ENCODE results near the gene ATF5. TPM values are rescaled to one million over a fixed set of nuclear protein-coding genes. Genes with fewer than 3 reads are reported as not detected.

The ATF5 gene
- total RNA-seq, 1 donor from 2014 or later: 35.5 TPM

- H3K4me3 Mint-ChIP-seq (ENCODE audit: unreplicated experiment): no peak overlapping the region
- Histone ChIP-seq H3K36me3 (ENCODE audit: insufficient read depth, low read length) (peaks cover 8% of the 10 kb centered on the region), H3K27me3 (ENCODE audit: insufficient read depth, low read length) (no peaks in the 10 kb centered on the region), H3K4me3 (ENCODE audit: insufficient read depth, low read depth, low read length) (no peak overlapping the region), H2AFZ (ENCODE audit: low read depth, low read length) (no peak overlapping the region), H3K9me3 (ENCODE audit: insufficient read depth, low read depth, low read length) (no peaks in the 10 kb centered on the region), H3K4me2 (ENCODE audit: low read length) (no peak overlapping the region), H4K20me1 (ENCODE audit: insufficient read depth, low read length) (peaks cover 58% of the 10 kb centered on the region), H3K27ac (ENCODE audit: low read depth, low read length) (no peak overlapping the region), H3K79me2 (ENCODE audit: insufficient read depth, low read length) (peaks cover 34% of the 10 kb centered on the region), H3K4me1 (ENCODE audit: insufficient read depth, low read length) (no peaks in the 10 kb centered on the region), H3K9ac (ENCODE audit: low read length) (no peak overlapping the region)
- H3K27me3 Mint-ChIP-seq (ENCODE audit: low read depth, unreplicated experiment): no peaks in the 10 kb centered on the region
- no peaks in the 10 kb centered on the region for H3K9me3 Mint-ChIP-seq (ENCODE audit: unreplicated experiment)
- TF ChIP-seq, protein P1, sequence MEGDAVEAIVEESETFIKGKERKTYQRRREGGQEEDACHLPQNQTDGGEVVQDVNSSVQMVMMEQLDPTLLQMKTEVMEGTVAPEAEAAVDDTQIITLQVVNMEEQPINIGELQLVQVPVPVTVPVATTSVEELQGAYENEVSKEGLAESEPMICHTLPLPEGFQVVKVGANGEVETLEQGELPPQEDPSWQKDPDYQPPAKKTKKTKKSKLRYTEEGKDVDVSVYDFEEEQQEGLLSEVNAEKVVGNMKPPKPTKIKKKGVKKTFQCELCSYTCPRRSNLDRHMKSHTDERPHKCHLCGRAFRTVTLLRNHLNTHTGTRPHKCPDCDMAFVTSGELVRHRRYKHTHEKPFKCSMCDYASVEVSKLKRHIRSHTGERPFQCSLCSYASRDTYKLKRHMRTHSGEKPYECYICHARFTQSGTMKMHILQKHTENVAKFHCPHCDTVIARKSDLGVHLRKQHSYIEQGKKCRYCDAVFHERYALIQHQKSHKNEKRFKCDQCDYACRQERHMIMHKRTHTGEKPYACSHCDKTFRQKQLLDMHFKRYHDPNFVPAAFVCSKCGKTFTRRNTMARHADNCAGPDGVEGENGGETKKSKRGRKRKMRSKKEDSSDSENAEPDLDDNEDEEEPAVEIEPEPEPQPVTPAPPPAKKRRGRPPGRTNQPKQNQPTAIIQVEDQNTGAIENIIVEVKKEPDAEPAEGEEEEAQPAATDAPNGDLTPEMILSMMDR (IDR thresholded peaks at IDR 0.05; ENCODE audit: insufficient read depth, low read depth, low read length): no peak
- no peak for TF ChIP-seq EZH2 (IDR thresholded peaks at IDR 0.05; ENCODE audit: insufficient read depth, low read length)
- FAIRE-seq: no peak
- H3K36me3 Mint-ChIP-seq (ENCODE audit: low read depth, unreplicated experiment): peaks cover 20% of the 10 kb centered on the region
- no peak overlapping the region for H3K27ac Mint-ChIP-seq (ENCODE audit: unreplicated experiment)
- no peak for DNase-seq (ENCODE audit: low read depth)
- peaks cover 10% of the 10 kb centered on the region for H3K4me1 Mint-ChIP-seq (ENCODE audit: low read depth, unreplicated experiment)
These were observed 20.3 kb upstream of the ATF5 start for GRCh38 chr19:49908480-49909420.

DNA sequence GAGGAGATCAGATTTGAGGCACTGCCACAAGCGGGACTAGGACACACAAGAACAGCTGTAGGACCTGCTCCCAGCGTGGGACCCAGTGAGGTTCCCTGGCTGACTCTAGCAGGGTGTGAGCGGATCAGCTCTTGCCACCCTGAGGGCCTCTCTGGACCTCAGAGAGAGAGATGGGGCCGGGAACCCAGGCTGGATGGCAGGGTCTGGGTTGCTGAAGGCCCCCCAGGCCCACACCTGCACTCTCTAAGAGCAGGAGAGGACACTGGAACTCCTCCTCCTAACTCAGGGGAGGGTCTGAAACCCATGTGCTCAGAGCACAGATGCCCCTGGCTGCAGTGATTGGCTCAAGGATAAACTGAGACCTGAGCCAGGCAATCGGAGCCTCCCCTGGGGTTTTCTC, 18.8 kb upstream of the ATF5 start:
- no peak overlapping the region for H3K27ac ChIP-seq (ENCODE audit: low read depth, low read length)
- Mint-ChIP-seq H3K36me3 (ENCODE audit: low read depth, unreplicated experiment) (peaks cover 28% of the 10 kb centered on the region), H3K4me1 (ENCODE audit: low read depth, unreplicated experiment) (peaks cover 10% of the 10 kb centered on the region), H3K4me3 (ENCODE audit: unreplicated experiment) (no peak overlapping the region), H3K27me3 (ENCODE audit: low read depth, unreplicated experiment) (no peaks in the 10 kb centered on the region), H3K9me3 (ENCODE audit: unreplicated experiment) (no peaks in the 10 kb centered on the region), H3K27ac (ENCODE audit: unreplicated experiment) (no peak overlapping the region)
- no peak overlapping the region for H3K9ac ChIP-seq (ENCODE audit: low read length)
- H3K4me2 ChIP-seq (ENCODE audit: low read length): no peak overlapping the region
- H3K4me3 ChIP-seq (ENCODE audit: insufficient read depth, low read depth, low read length): no peak overlapping the region
- H3K27me3 ChIP-seq (ENCODE audit: insufficient read depth, low read length): no peaks in the 10 kb centered on the region
- FAIRE-seq (no peak), DNase-seq (ENCODE audit: low read depth) (no peak)
- no peak overlapping the region for H2AFZ ChIP-seq (ENCODE audit: low read depth, low read length)
- H3K4me1 ChIP-seq (ENCODE audit: insufficient read depth, low read length): no peaks in the 10 kb centered on the region
- H3K36me3 ChIP-seq (ENCODE audit: insufficient read depth, low read length): peaks cover 14% of the 10 kb centered on the region
- no peaks in the 10 kb centered on the region for H3K9me3 ChIP-seq (ENCODE audit: insufficient read depth, low read depth, low read length)
- TF ChIP-seq, protein P1 (IDR thresholded peaks at IDR 0.05; ENCODE audit: insufficient read depth, low read depth, low read length): no peak
- TF ChIP-seq EZH2 (IDR thresholded peaks at IDR 0.05; ENCODE audit: insufficient read depth, low read length): no peak
- peaks cover 69% of the 10 kb centered on the region for H4K20me1 ChIP-seq (ENCODE audit: insufficient read depth, low read length)
- H3K79me2 ChIP-seq (ENCODE audit: insufficient read depth, low read length): peaks cover 45% of the 10 kb centered on the region

All from astrocyte (in vitro differentiated cells and primary cell).